CD4-positive, CD25-positive, alpha-beta regulatory T cell (primary cell): ENCODE results near the gene PLXND1. TPM values are rescaled to one million over a fixed set of nuclear protein-coding genes. Genes with fewer than 3 reads are reported as not detected.

Experiments
- ATAC-seq, 2 donors: fragments of 150-1000 bp; cut with Tn5 transposase; one replicate each; pipeline ENCODE4 v1.10.0; 2021; ENCODE audit warnings: low read depth in 2 of 2, moderate number of reproducible peaks in 2 of 2, moderate library complexity in 1 of 2
- DNase-seq, 3 donors: peaks; one replicate each; pipeline versions ENCODE4 v3.0.0 to v3.0.0-alpha.2; 2012 to 2022; ENCODE audit warnings: mixed read lengths in 1 of 3
- H3K27ac ChIP-seq: one replicate; pipeline ENCODE4 v1.7.0; 2013; ENCODE audit warnings: mild to moderate bottlenecking, low read length; ENCODE audit not compliant: insufficient read depth, poor library complexity, severe bottlenecking
- H3K27me3 ChIP-seq: one replicate; pipeline ENCODE4 v1.7.0; 2013; ENCODE audit warnings: low read length; ENCODE audit not compliant: control insufficient read depth, insufficient read depth
- H3K36me3 ChIP-seq: one replicate; pipeline ENCODE4 v1.7.0; 2013; ENCODE audit warnings: mild to moderate bottlenecking, low read length, moderate library complexity; ENCODE audit not compliant: control insufficient read depth, insufficient read depth
- H3K4me1 ChIP-seq: 2 replicates; pipeline ENCODE4 v1.7.0; 2013; ENCODE audit warnings: mild to moderate bottlenecking, low read length; ENCODE audit not compliant: insufficient read depth, control insufficient read depth, poor library complexity, severe bottlenecking
- H3K4me3 ChIP-seq: one replicate; pipeline ENCODE4 v1.7.0; 2013; ENCODE audit warnings: low read depth, mild to moderate bottlenecking, low read length, moderate library complexity
- H3K9me3 ChIP-seq, 2 experiments: 1 replicate in 1 of 2; 2 replicates in 1 of 2; pipeline ENCODE4 v1.7.0; 2013; ENCODE audit warnings: low read length in 2 of 2, mild to moderate bottlenecking in 1 of 2, moderate library complexity in 1 of 2; ENCODE audit not compliant: control insufficient read depth in 2 of 2
- H3K27ac Mint-ChIP-seq, 3 donors: one replicate each; pipeline ENCODE4 v1.8.0; 2020 to 2022; ENCODE audit warnings: mild to moderate bottlenecking in 3 of 3, mixed read lengths in 3 of 3, moderate library complexity in 2 of 3
- H3K27me3 Mint-ChIP-seq: one replicate; pipeline ENCODE4 v1.8.0; 2022; ENCODE audit warnings: mild to moderate bottlenecking, mixed read lengths
- H3K36me3 Mint-ChIP-seq: one replicate; pipeline ENCODE4 v1.8.0; 2020; ENCODE audit warnings: mixed read lengths
- H3K4me1 Mint-ChIP-seq, 4 donors: one replicate each; pipeline ENCODE4 v1.8.0; 2020 to 2022; ENCODE audit warnings: mixed read lengths in 4 of 4, mild to moderate bottlenecking in 1 of 4
- H3K4me3 Mint-ChIP-seq, 4 donors: one replicate each; pipeline ENCODE4 v1.8.0; 2020 to 2022; ENCODE audit warnings: mild to moderate bottlenecking in 4 of 4, mixed read lengths in 4 of 4, moderate library complexity in 3 of 4
- H3K9me3 Mint-ChIP-seq, 7 donors: one replicate each; pipeline ENCODE4 v1.8.0; 2020 to 2022; ENCODE audit warnings: mixed read lengths in 7 of 7, mild to moderate bottlenecking in 3 of 7, moderate library complexity in 2 of 7
- polyA plus RNA-seq, 4 donors: library from polyadenylated mRNA; unstranded; fragments of 300-500 nt; fragmentation: Illumina TruSeq; gene quantifications; one replicate each; pipeline ENCODE4 v1.2.3, GENCODE V29; 2021
- total RNA-seq: library from RNA; stranded (reverse); gene quantifications from one replicate; pipeline ENCODE4 v1.2.3, GENCODE V29; 2022

Gene PLXND1
- total and polyA plus RNA-seq, 5 donors from 2014 or later, result 0.48 to 11.3 (median 0.83) TPM; not detected in 1

GRCh38 chr3:129560911-129561594 lies 45.4 kb downstream of the PLXND1 start:
- no peaks in the 10 kb centered on the region for H3K4me1 ChIP-seq
- no peak overlapping the region for H3K27ac ChIP-seq
- H3K4me3 ChIP-seq, result no peak overlapping the region
- ATAC-seq (no peak), DNase-seq (no peak)
- H3K27me3 Mint-ChIP-seq, result no peaks in the 10 kb centered on the region
- H3K36me3 Mint-ChIP-seq, result no peaks in the 10 kb centered on the region
- no peaks in the 10 kb centered on the region for H3K27me3 ChIP-seq
- peaks cover 0 to 1% (median 0%) of the 10 kb centered on the region in 4 donors for H3K4me1 Mint-ChIP-seq
- no peak overlapping the region for H3K4me3 Mint-ChIP-seq
- no peaks in the 10 kb centered on the region for H3K36me3 ChIP-seq
- no peaks in the 10 kb centered on the region for H3K9me3 Mint-ChIP-seq
- no peaks in the 10 kb centered on the region for H3K9me3 ChIP-seq
- no peak overlapping the region for H3K27ac Mint-ChIP-seq

- ATAC-seq, result no peak
- no peaks in the 10 kb centered on the region for H3K36me3 Mint-ChIP-seq
- H3K4me3 Mint-ChIP-seq, result no peak overlapping the region
- H3K27me3 Mint-ChIP-seq, result no peaks in the 10 kb centered on the region
- no peak overlapping the region for H3K27ac Mint-ChIP-seq
- peaks cover 0 to 1% (median 0%) of the 10 kb centered on the region in 4 donors for H3K4me1 Mint-ChIP-seq
- Histone ChIP-seq H3K27ac (no peak overlapping the region), H3K4me3 (no peak overlapping the region), H3K36me3 (no peaks in the 10 kb centered on the region), H3K4me1 (no peaks in the 10 kb centered on the region), H3K9me3 (no peaks in the 10 kb centered on the region), H3K27me3 (no peaks in the 10 kb centered on the region)
- no peak for DNase-seq
- H3K9me3 Mint-ChIP-seq, result no peaks in the 10 kb centered on the region
Measured at GRCh38 chr3:129560269-129560787, 46.1 kb downstream of the PLXND1 start.

GRCh38 chr3:129559565-129560079 lies 46.9 kb downstream of the PLXND1 start:
- Mint-ChIP-seq H3K27ac (no peak overlapping the region), H3K27me3 (no peaks in the 10 kb centered on the region), H3K36me3 (no peaks in the 10 kb centered on the region), H3K4me3 (no peak overlapping the region), H3K9me3 (no peaks in the 10 kb centered on the region), H3K4me1 (peaks cover 0 to 1% (median under 1%) of the 10 kb centered on the region in 4 donors)
- Histone ChIP-seq H3K27me3 (no peaks in the 10 kb centered on the region), H3K27ac (no peak overlapping the region), H3K9me3 (no peaks in the 10 kb centered on the region), H3K4me3 (no peak overlapping the region), H3K4me1 (no peaks in the 10 kb centered on the region), H3K36me3 (no peaks in the 10 kb centered on the region)
- DNase-seq (no peak), ATAC-seq (no peak)

DNA sequence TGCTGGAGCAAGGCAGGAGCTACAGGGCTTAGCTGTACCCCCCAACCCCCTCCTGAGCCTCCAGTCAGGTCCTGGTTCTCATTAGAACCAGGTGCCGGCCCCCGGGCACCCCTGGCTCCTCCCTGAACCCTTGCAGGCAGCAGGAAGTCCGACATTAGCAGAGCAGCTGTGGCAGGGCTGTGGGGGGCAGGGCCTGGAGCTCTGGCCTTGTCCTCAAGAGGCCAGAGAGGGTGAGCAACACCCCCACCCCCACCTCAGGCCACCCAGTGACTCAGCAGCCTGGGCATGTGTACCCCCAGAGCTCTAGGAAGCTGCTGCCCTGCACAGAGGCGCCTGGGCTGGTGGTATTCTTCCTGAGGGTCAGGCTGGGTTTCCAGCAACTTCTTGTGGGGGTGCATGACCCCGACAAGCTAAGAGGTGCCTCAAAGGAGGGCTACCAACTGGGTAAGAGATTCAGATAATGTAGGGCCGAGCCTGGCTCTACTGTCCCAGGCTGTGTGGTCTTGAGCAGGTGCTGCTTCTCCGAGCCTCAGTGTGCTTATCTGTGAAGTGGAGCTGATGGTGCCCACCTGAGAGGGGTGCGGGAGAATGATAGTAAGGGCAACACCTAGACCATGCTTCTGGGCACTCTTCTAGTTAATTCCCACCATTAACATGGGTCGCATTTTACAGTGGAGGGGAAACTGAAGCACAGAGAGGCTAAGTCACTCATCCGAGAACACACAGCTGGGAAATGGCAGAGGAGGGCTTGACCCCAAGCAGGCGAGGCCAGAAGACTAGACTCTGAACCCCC lies 47.5 kb downstream of the PLXND1 start:
- Histone ChIP-seq H3K4me1 (no peaks in the 10 kb centered on the region), H3K36me3 (no peaks in the 10 kb centered on the region), H3K4me3 (no peak overlapping the region), H3K9me3 (no peaks in the 10 kb centered on the region), H3K27ac (no peak overlapping the region), H3K27me3 (no peaks in the 10 kb centered on the region)
- no peaks in the 10 kb centered on the region for H3K9me3 Mint-ChIP-seq
- DNase-seq (no peak), ATAC-seq (no peak)
- peaks cover 3% of the 10 kb centered on the region for H3K27me3 Mint-ChIP-seq
- H3K4me1 Mint-ChIP-seq, result peaks cover 0 to 6% (median 4%) of the 10 kb centered on the region in 4 donors
- no peak overlapping the region for H3K4me3 Mint-ChIP-seq
- no peak overlapping the region for H3K27ac Mint-ChIP-seq
- H3K36me3 Mint-ChIP-seq, result no peaks in the 10 kb centered on the region

- Histone ChIP-seq H3K36me3 (no peaks in the 10 kb centered on the region), H3K4me3 (no peak overlapping the region), H3K4me1 (no peaks in the 10 kb centered on the region), H3K27ac (no peak overlapping the region), H3K9me3 (no peaks in the 10 kb centered on the region), H3K27me3 (no peaks in the 10 kb centered on the region)
- peaks cover 0 to 7% (median 5%) of the 10 kb centered on the region in 4 donors for H3K4me1 Mint-ChIP-seq
- no peak overlapping the region for H3K27ac Mint-ChIP-seq
- H3K27me3 Mint-ChIP-seq, result peaks cover 9% of the 10 kb centered on the region
- H3K36me3 Mint-ChIP-seq, result no peaks in the 10 kb centered on the region
- ATAC-seq (no peak), DNase-seq (no peak)
- H3K9me3 Mint-ChIP-seq, result no peaks in the 10 kb centered on the region
- H3K4me3 Mint-ChIP-seq, result no peak overlapping the region
Measured at GRCh38 chr3:129558081-129558771, 48.2 kb downstream of the PLXND1 start.

GRCh38 chr3:129557548-129557894 lies 49.0 kb downstream of the PLXND1 start:
- Histone ChIP-seq H3K4me3 (no peak overlapping the region), H3K4me1 (no peaks in the 10 kb centered on the region), H3K36me3 (no peaks in the 10 kb centered on the region), H3K27ac (no peak overlapping the region), H3K27me3 (no peaks in the 10 kb centered on the region), H3K9me3 (no peaks in the 10 kb centered on the region)
- Mint-ChIP-seq H3K27me3 (peaks cover 9% of the 10 kb centered on the region), H3K27ac (no peak overlapping the region), H3K4me3 (no peak overlapping the region), H3K36me3 (no peaks in the 10 kb centered on the region), H3K4me1 (peaks cover 0 to 7% (median 5%) of the 10 kb centered on the region in 4 donors), H3K9me3 (no peaks in the 10 kb centered on the region)
- DNase-seq, result no peak
- no peak for ATAC-seq

- H3K27ac Mint-ChIP-seq, result no peak overlapping the region
- DNase-seq (no peak), ATAC-seq (no peak)
- no peaks in the 10 kb centered on the region for H3K9me3 Mint-ChIP-seq
- peaks cover 9% of the 10 kb centered on the region for H3K27me3 Mint-ChIP-seq
- Histone ChIP-seq H3K27ac (no peak overlapping the region), H3K4me3 (no peak overlapping the region), H3K27me3 (no peaks in the 10 kb centered on the region), H3K36me3 (no peaks in the 10 kb centered on the region), H3K9me3 (no peaks in the 10 kb centered on the region), H3K4me1 (no peaks in the 10 kb centered on the region)
- no peak overlapping the region for H3K4me3 Mint-ChIP-seq
- H3K36me3 Mint-ChIP-seq, result no peaks in the 10 kb centered on the region
- H3K4me1 Mint-ChIP-seq, result peaks cover 0 to 7% (median 5%) of the 10 kb centered on the region in 4 donors
Measured at GRCh38 chr3:129556890-129557547, 49.5 kb downstream of the PLXND1 start.
